SK-N-SH (cell line): ENCODE data around the gene OSBPL8. TPM values are rescaled to one million over a fixed set of nuclear protein-coding genes. Genes with fewer than 3 reads are reported as not detected.

ENCODE experiments used
- CTCF ChIA-PET: fragments of 300-600, 350-600 bp; formaldehyde crosslinking; extraction: SDS; loops from one replicate; lab custom pipeline; 2021; lab: Yijun Ruan, JAX
- POLR2A ChIA-PET: fragments of 350-600 bp; sonication (Branson Sonifier 250); formaldehyde crosslinking; extraction: SDS; loops from one replicate; lab custom pipeline; 2020; ENCODE audit warnings: antibody characterized with exemption, inconsistent platforms; lab: Yijun Ruan, JAX
- DNase-seq: peaks from one replicate; pipeline ENCODE4 v3.0.0; 2012
- H2AFZ ChIP-seq: fragments of 200-600 bp; sonication (generic); 2 replicates; pipeline ENCODE4 v1.8.1; 2016; ENCODE audit warnings: antibody characterized with exemption, mild to moderate bottlenecking, low read depth
- H3F3A ChIP-seq: fragments of 200-600 bp; sonication (generic); replicated peaks from 2 replicates; pipeline ENCODE3; 2016; ENCODE audit warnings: antibody characterized with exemption, mild to moderate bottlenecking; ENCODE audit not compliant: insufficient read depth
- H3K27ac ChIP-seq, 2 experiments: fragments of 200-500 bp in 1 of 2; fragments of 200-600 bp in 1 of 2; sonication (Bioruptor generic) in 1 of 2; sonication (generic), shearing (Covaris generic) in 1 of 2; 2 replicates each; pipeline versions ENCODE4 v1.5.1 to v1.6.1; 2014 to 2016; ENCODE audit warnings: low read depth in 2 of 2, inconsistent platforms in 1 of 2, low read length in 1 of 2, mild to moderate bottlenecking in 1 of 2, mixed read lengths in 1 of 2
- H3K27me3 ChIP-seq: fragments of 200-600 bp; sonication (generic), shearing (Covaris generic); 2 replicates; pipeline ENCODE4 v1.6.1; 2016; ENCODE audit warnings: mixed run types; ENCODE audit not compliant: insufficient read depth
- H3K36me3 ChIP-seq, 2 experiments: fragments of 200-500 bp in 1 of 2; fragments of 200-600 bp in 1 of 2; sonication (Bioruptor generic) in 1 of 2; sonication (generic) in 1 of 2; replicated peaks in 1 of 2; 2 replicates each; pipeline versions ENCODE3 to v1.5.1; 2014 to 2016; ENCODE audit warnings: low read length in 1 of 2, mild to moderate bottlenecking in 1 of 2; ENCODE audit not compliant: insufficient read depth in 2 of 2, control insufficient read depth in 1 of 2
- H3K4me1 ChIP-seq, 2 experiments: fragments of 200-500 bp in 1 of 2; fragments of 200-600 bp in 1 of 2; sonication (Bioruptor generic) in 1 of 2; sonication (generic), shearing (Covaris generic) in 1 of 2; 2 replicates each; pipeline versions ENCODE4 v1.5.1 to v1.6.1; 2014 to 2016; ENCODE audit warnings: low read depth in 1 of 2, low read length in 1 of 2, mixed run types in 1 of 2; ENCODE audit not compliant: insufficient read depth in 2 of 2, control insufficient read depth in 1 of 2
- H3K4me2 ChIP-seq: fragments of 200-600 bp; sonication (generic), shearing (Covaris generic); 2 replicates; pipeline ENCODE4 v1.6.1; 2017; ENCODE audit warnings: mixed run types
- H3K4me3 ChIP-seq, 2 experiments: fragments of 200-500 bp in 1 of 2; fragments of 200-600 bp in 1 of 2; sonication (Bioruptor generic) in 1 of 2; sonication (generic), shearing (Covaris generic) in 1 of 2; 2 replicates each; pipeline versions ENCODE4 v1.5.1 to v1.8.1; 2014 to 2016; ENCODE audit warnings: low read depth in 2 of 2, inconsistent platforms in 1 of 2, low read length in 1 of 2, mild to moderate bottlenecking in 1 of 2, mixed read lengths in 1 of 2, moderate library complexity in 1 of 2
- H3K79me2 ChIP-seq: fragments of 200-600 bp; sonication (generic); 2 replicates; pipeline ENCODE4 v1.8.1; 2017; ENCODE audit warnings: mild to moderate bottlenecking; ENCODE audit not compliant: insufficient read depth
- H3K9ac ChIP-seq: fragments of 200-600 bp; sonication (generic); 2 replicates; pipeline ENCODE4 v1.6.1; 2017; ENCODE audit warnings: mixed run types
- H3K9me2 ChIP-seq: fragments of 200-600 bp; sonication (generic); 2 replicates; pipeline ENCODE4 v1.6.1; 2017; ENCODE audit warnings: mixed run types
- H3K9me3 ChIP-seq: fragments of 200-600 bp; sonication (generic); 2 replicates; pipeline ENCODE4 v1.6.1; 2017; ENCODE audit warnings: mixed run types, mild to moderate bottlenecking, moderate library complexity
- H4K20me1 ChIP-seq: fragments of 200-600 bp; sonication (generic); 2 replicates; pipeline ENCODE4 v1.6.1; 2017; ENCODE audit warnings: mild to moderate bottlenecking, mixed run types; ENCODE audit not compliant: insufficient read depth
- CHD2 ChIP-seq: fragments of 150-350 bp; IDR thresholded peaks from 2 replicates; pipeline ENCODE4 v1.6.1; 2018; ENCODE audit warnings: low read length; ENCODE audit not compliant: partially characterized antibody
- CTCF ChIP-seq: fragments of 200-600 bp; sonication (generic); IDR thresholded peaks from 2 replicates; pipeline ENCODE4 v1.6.1; 2017; ENCODE audit warnings: antibody characterized with exemption, mild to moderate bottlenecking, moderate library complexity
- ELF1 ChIP-seq: IDR thresholded peaks from 2 replicates; pipeline ENCODE4 v1.4.0; 2012
- EP300 ChIP-seq, 2 experiments: IDR thresholded peaks; 2 replicates each; pipeline versions ENCODE4 v1.4.0 to v1.6.1; 2012; ENCODE audit warnings: borderline replicate concordance in 1 of 2, low read depth in 1 of 2, low read length in 1 of 2
- FOSL2 ChIP-seq: IDR thresholded peaks from 2 replicates; pipeline ENCODE4 v1.4.0; 2012; ENCODE audit warnings: low read depth, mild to moderate bottlenecking, moderate library complexity, borderline replicate concordance
- FOXJ3 ChIP-seq: sonication (generic); formaldehyde crosslinking; IDR thresholded peaks from 2 replicates; pipeline ENCODE4 v1.5.1; 2020; ENCODE audit warnings: mild to moderate bottlenecking, missing genetic modification reagents
- FOXM1 ChIP-seq: IDR thresholded peaks from 2 replicates; pipeline ENCODE4 v1.4.0; 2012; ENCODE audit warnings: low read depth, mild to moderate bottlenecking
- GABPA ChIP-seq: IDR thresholded peaks from 2 replicates; pipeline ENCODE4 v1.4.0; 2012; ENCODE audit warnings: low read depth, mild to moderate bottlenecking
- JUND ChIP-seq: IDR thresholded peaks from 2 replicates; pipeline ENCODE4 v1.4.0; 2012
- MAX ChIP-seq: IDR thresholded peaks from 2 replicates; pipeline ENCODE4 v1.4.0; 2012; ENCODE audit warnings: low read depth
- MEF2A ChIP-seq: IDR thresholded peaks from 2 replicates; pipeline ENCODE4 v1.4.0; 2012; ENCODE audit warnings: low read depth, borderline replicate concordance
- MXI1 ChIP-seq: IDR thresholded peaks from 2 replicates; pipeline ENCODE4 v1.6.1; 2012; ENCODE audit warnings: mild to moderate bottlenecking, low read depth, low read length, improper control_type of control experiment
- PBX3 ChIP-seq: IDR thresholded peaks from 2 replicates; pipeline ENCODE4; 2012
- POLR2AphosphoS5 ChIP-seq: IDR thresholded peaks from 2 replicates; pipeline ENCODE4 v1.6.1; 2012; ENCODE audit warnings: low read depth, low read length
- RCOR1 ChIP-seq: fragments of 150-350 bp; IDR thresholded peaks from 2 replicates; pipeline ENCODE4 v1.6.1; 2017; ENCODE audit warnings: antibody characterized with exemption, low read length
- RFX5 ChIP-seq: IDR thresholded peaks from 2 replicates; pipeline ENCODE4 v1.6.1; 2012; ENCODE audit warnings: mild to moderate bottlenecking, improper control_type of control experiment, low read length
- SIN3A ChIP-seq: IDR thresholded peaks from 2 replicates; pipeline ENCODE4 v1.6.1; 2012; ENCODE audit warnings: low read depth, mild to moderate bottlenecking, low read length, moderate library complexity, borderline replicate concordance
- SMC3 ChIP-seq: IDR thresholded peaks from 2 replicates; pipeline ENCODE4 v1.6.1; 2012; ENCODE audit warnings: low read depth, low read length, improper control_type of control experiment
- TAF1 ChIP-seq: IDR thresholded peaks from 2 replicates; pipeline ENCODE4 v1.6.1; 2012; ENCODE audit warnings: low read depth, mild to moderate bottlenecking, low read length, moderate library complexity, borderline replicate concordance
- TCF12 ChIP-seq: IDR thresholded peaks from 2 replicates; pipeline ENCODE4 v1.4.0; 2012
- WGBS: methylation state at CpG from one replicate; pipeline ENCODE4 v1.1.6; 2017; ENCODE audit warnings: low lambda C conversion rate; 5-methylcytosine and 5-hydroxymethylcytosine counted together
- polyA plus RNA-seq, 3 experiments: library from polyadenylated mRNA; depleted of rRNA; stranded (reverse); fragments of >200 nt; gene quantifications; 2 replicates each; pipeline ENCODE4 v1.2.3, GENCODE V29; 2012
- TF ChIP-seq, protein P1 (sequence below): IDR thresholded peaks from 2 replicates; pipeline ENCODE4 v1.4.0; 2012; ENCODE audit warnings: low read depth, borderline replicate concordance

OSBPL8 gene
- polyA plus RNA-seq, 1 of the 3 experiments (the other 2 are of a cell fraction): 10.6 TPM

DNA sequence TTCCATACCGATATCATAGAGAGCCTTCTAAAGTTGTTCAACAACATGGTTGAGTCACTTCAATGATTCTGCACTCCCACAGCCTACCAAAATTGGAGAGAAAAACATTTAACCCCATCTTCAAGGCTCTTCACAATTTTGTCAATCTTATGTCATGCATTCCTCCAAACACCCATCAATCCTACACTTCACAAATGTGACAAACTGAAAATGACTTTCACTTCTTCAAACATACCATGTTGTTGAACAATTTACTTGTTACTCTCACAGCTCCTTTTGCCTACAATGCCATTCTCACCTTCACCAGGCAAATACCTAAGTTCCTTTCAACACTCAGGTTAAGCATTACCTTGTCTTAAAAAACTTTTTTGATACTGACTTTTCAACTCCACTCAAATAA, 88.0 kb downstream of the OSBPL8 start (continued):
- TF ChIP-seq FOXM1 (no peak), FOXJ3 (CRISPR knock-in tag) (no peak), SIN3A (no peak)

DNA sequence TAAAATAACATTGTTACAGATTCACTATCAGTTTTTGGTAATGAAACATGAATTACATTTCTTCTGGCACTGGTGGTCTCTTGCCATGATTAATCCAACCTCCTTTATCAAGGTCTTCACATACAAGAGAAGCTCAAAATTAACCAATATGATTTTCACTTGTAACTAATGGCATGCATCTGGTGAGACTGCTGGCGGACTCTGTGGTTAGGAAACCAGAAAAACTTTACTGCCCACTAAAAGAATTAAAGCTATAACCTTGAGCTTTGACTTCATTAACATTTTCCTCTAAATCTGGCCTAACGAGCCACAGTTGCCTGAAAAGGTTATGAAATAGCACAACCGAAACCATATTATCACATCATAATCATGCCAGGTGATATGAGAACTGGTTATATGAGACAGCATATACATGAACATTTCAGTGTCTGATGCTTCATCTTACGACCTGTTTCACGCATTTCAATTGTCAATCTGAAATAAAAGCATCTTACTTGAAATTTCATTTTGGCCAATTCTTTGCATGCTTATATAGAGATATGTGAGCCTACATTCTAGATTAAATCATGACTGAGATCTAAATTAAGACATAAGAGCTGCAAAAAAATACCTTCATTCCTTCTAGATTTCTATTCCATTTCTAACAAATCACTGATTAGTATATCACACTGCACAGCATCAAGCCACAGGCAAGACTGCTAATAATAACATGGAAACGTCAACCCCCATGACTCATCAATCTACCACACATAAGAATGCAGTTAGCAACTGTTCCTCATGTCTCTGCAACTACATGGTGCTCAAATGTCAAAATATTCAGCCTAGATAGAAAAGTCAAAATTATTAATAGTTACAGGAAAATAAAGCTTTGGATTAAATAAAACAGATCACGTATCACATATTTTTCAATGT, 89.3 kb downstream of the OSBPL8 start:
- peaks cover 0 to 21% of the 10 kb centered on the region in 2 experiments; a peak in 3 of 4 replicates for H3K4me1 ChIP-seq
- TF ChIP-seq TCF12: peak; percentile 81
- peak; percentile 40; the same call in 1 of the 2 replicates for TF ChIP-seq MAX
- no peak for TF ChIP-seq CTCF
- no peak for TF ChIP-seq ELF1
- TF ChIP-seq RCOR1: no peak
- peak; percentile 91 for TF ChIP-seq PBX3
- TF ChIP-seq JUND: peak; percentile 83
- peak; percentile 86 for TF ChIP-seq FOSL2
- TF ChIP-seq, protein P1, sequence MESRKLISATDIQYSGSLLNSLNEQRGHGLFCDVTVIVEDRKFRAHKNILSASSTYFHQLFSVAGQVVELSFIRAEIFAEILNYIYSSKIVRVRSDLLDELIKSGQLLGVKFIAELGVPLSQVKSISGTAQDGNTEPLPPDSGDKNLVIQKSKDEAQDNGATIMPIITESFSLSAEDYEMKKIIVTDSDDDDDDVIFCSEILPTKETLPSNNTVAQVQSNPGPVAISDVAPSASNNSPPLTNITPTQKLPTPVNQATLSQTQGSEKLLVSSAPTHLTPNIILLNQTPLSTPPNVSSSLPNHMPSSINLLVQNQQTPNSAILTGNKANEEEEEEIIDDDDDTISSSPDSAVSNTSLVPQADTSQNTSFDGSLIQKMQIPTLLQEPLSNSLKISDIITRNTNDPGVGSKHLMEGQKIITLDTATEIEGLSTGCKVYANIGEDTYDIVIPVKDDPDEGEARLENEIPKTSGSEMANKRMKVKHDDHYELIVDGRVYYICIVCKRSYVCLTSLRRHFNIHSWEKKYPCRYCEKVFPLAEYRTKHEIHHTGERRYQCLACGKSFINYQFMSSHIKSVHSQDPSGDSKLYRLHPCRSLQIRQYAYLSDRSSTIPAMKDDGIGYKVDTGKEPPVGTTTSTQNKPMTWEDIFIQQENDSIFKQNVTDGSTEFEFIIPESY: no peak
- no peak for TF ChIP-seq SMC3
- no peak for TF ChIP-seq CHD2
- TF ChIP-seq MXI1: no peak
- no peak for TF ChIP-seq TAF1
- TF ChIP-seq FOXM1: no peak
- no peak for TF ChIP-seq FOXJ3 (CRISPR knock-in tag)
- TF ChIP-seq RFX5: no peak
- TF ChIP-seq POLR2AphosphoS5: peak; percentile 23; the same call in 1 of the 2 replicates
- no peak for TF ChIP-seq GABPA
- TF ChIP-seq SIN3A: no peak
- TF ChIP-seq MEF2A: peak; percentile 91
- no peak for TF ChIP-seq EP300 (IDR thresholded peaks at IDR 0.05; ENCODE audit: borderline replicate concordance in 1 of 2, low read depth in 1 of 2, low read length in 1 of 2)
- TF ChIP-seq, all 33 proteins: peak for 7
- peaks cover 0 to 4% of the 10 kb centered on the region in 2 experiments for H3K36me3 ChIP-seq
- H3K9me3 ChIP-seq: no peaks in the 10 kb centered on the region
- H3K9ac ChIP-seq: peak overlapping the region; percentile 15; the same call in 1 of the 2 replicates
- peaks cover 6% of the 10 kb centered on the region; the same call in 1 of the 2 replicates for H4K20me1 ChIP-seq
- peak overlapping the region; percentile 60 to 69; a peak in 3 of 4 replicates for H3K27ac ChIP-seq
- H3K79me2 ChIP-seq: peaks cover 66% of the 10 kb centered on the region
- WGBS: 74% methylated on average over 7 of the region's 7 CpGs
- H3K4me2 ChIP-seq: peak overlapping the region; percentile 31; the same call in 1 of the 2 replicates
- POLR2A ChIA-PET: no interaction called here
- H3K27me3 ChIP-seq: no peaks in the 10 kb centered on the region
- H3K9me2 ChIP-seq: no peaks in the 10 kb centered on the region
- peaks cover 21% of the 10 kb centered on the region for H3F3A ChIP-seq
- no peak overlapping the region for H2AFZ ChIP-seq
- CTCF ChIA-PET: interaction anchor here (3.0 kb wide), 1 partner anchor 14 kb away, joined by 16 read pairs; no protein-coding TSS in a partner anchor
- 0 out of 4 replicates have a peak overlapping the region, but pooled peaks of 1 of the 2 experiments have one; percentile 1 for H3K4me3 ChIP-seq
- DNase-seq: peak; percentile 3
